GM23338 (cell line): ENCODE measurements around the gene WNT6. TPM values are rescaled to one million over a fixed set of nuclear protein-coding genes. Genes with fewer than 3 reads are reported as not detected.

Experiments
- ATAC-seq: fragments of 200-7000 bp; cut with Tn5 transposase; 3 replicates; pipeline ENCODE4 v1.9.1; 2020
- DNase-seq: peaks from one replicate; pipeline ENCODE4 v3.0.0-alpha.2; 2015; ENCODE audit warnings: low spot score
- H2AFZ ChIP-seq: fragments of 200-600 bp; sonication (generic); 2 replicates; pipeline ENCODE4 v1.8.0; 2016; ENCODE audit warnings: antibody characterized with exemption, mild to moderate bottlenecking, moderate library complexity
- H3F3A ChIP-seq: fragments of 200-600 bp; sonication (generic); replicated peaks from 2 replicates; pipeline ENCODE4 v1.8.0; 2017; ENCODE audit warnings: antibody characterized with exemption, mixed run types, low read depth
- H3K27ac ChIP-seq: fragments of 200-600 bp; sonication (generic); 2 replicates; pipeline ENCODE4 v1.6.1; 2016; ENCODE audit warnings: low read depth
- H3K27me3 ChIP-seq: fragments of 200-600 bp; sonication (generic); 2 replicates; pipeline ENCODE4 v1.8.0; 2016; ENCODE audit warnings: mild to moderate bottlenecking, mixed run types, moderate library complexity; ENCODE audit not compliant: insufficient read depth
- H3K36me3 ChIP-seq: fragments of 200-600 bp; sonication (generic); 2 replicates; pipeline ENCODE4 v1.8.0; 2016; ENCODE audit warnings: mild to moderate bottlenecking; ENCODE audit not compliant: insufficient read depth
- H3K4me1 ChIP-seq: fragments of 200-600 bp; sonication (generic); 2 replicates; pipeline ENCODE4 v1.8.0; 2016; ENCODE audit warnings: mild to moderate bottlenecking, moderate library complexity; ENCODE audit not compliant: insufficient read depth
- H3K4me2 ChIP-seq: fragments of 200-600 bp; sonication (generic); 2 replicates; pipeline ENCODE4 v1.7.1; 2017; ENCODE audit warnings: mixed run types
- H3K4me3 ChIP-seq: fragments of 200-600 bp; sonication (generic); 2 replicates; pipeline ENCODE4 v1.6.1; 2016; ENCODE audit warnings: mixed run types
- H3K79me2 ChIP-seq: fragments of 200-600 bp; sonication (generic); replicated peaks from 2 replicates; pipeline ENCODE4 v1.8.0; 2017; ENCODE audit warnings: mild to moderate bottlenecking; ENCODE audit not compliant: insufficient read depth
- H3K9me2 ChIP-seq: fragments of 200-600 bp; sonication (generic); 2 replicates; pipeline ENCODE4 v1.8.0; 2017; ENCODE audit not compliant: insufficient read depth
- H4K20me1 ChIP-seq: fragments of 200-600 bp; sonication (generic); replicated peaks from 2 replicates; pipeline ENCODE4 v1.8.0; 2017; ENCODE audit warnings: mild to moderate bottlenecking; ENCODE audit not compliant: insufficient read depth
- H3K27ac Mint-ChIP-seq: 2 replicates; pipeline ENCODE4 v1.8.0; 2020; ENCODE audit warnings: inconsistent platforms, mild to moderate bottlenecking, moderate library complexity, mixed read lengths
- H3K27me3 Mint-ChIP-seq: 3 replicates; pipeline ENCODE4 v1.8.0; 2022; ENCODE audit warnings: low read depth, mild to moderate bottlenecking, moderate library complexity, mixed read lengths, inconsistent platforms; ENCODE audit not compliant: insufficient read depth, poor library complexity
- H3K36me3 Mint-ChIP-seq: 3 replicates; pipeline ENCODE4 v1.8.0; 2021; ENCODE audit warnings: low read depth, mild to moderate bottlenecking, inconsistent platforms, moderate library complexity, mixed read lengths
- H3K4me1 Mint-ChIP-seq: 3 replicates; pipeline ENCODE4 v1.8.0; 2020; ENCODE audit warnings: mild to moderate bottlenecking, inconsistent platforms, mixed read lengths
- H3K4me3 Mint-ChIP-seq: 3 replicates; pipeline ENCODE4 v1.8.0; 2021; ENCODE audit warnings: moderate library complexity, mild to moderate bottlenecking, inconsistent platforms, mixed read lengths
- H3K9me3 Mint-ChIP-seq: 3 replicates; pipeline ENCODE4 v1.8.0; 2020; ENCODE audit warnings: moderate library complexity, mild to moderate bottlenecking, inconsistent platforms, mixed read lengths
- EZH2 ChIP-seq: fragments of 200-600 bp; sonication (generic); IDR thresholded peaks from one replicate; pipeline ENCODE4 v1.8.0; 2017; ENCODE audit warnings: antibody characterized with exemption, mild to moderate bottlenecking, low read depth; ENCODE audit not compliant: unreplicated experiment
- NANOG ChIP-seq: IDR thresholded peaks from 2 replicates; pipeline ENCODE4 v1.6.1; 2016; ENCODE audit warnings: antibody characterized with exemption, borderline replicate concordance
- POLR2AphosphoS5 ChIP-seq: IDR thresholded peaks from 2 replicates; pipeline ENCODE4 v1.6.1; 2016; ENCODE audit warnings: antibody characterized with exemption, low read depth
- STAT1 ChIP-seq: IDR thresholded peaks from one replicate; pipeline ENCODE4 v1.6.1; 2016; ENCODE audit warnings: antibody characterized with exemption; ENCODE audit not compliant: unreplicated experiment
- ZNF331 ChIP-seq: fragments of 250-450 bp; sonication (Bioruptor Pico); IDR thresholded peaks from 2 replicates; pipeline ENCODE4 v1.5.0; 2020; ENCODE audit warnings: low read depth, mild to moderate bottlenecking, moderate library complexity
- ZNF462 ChIP-seq: fragments of 250-450 bp; sonication (Bioruptor Pico); IDR thresholded peaks from 2 replicates; pipeline ENCODE4 v1.5.0; 2020; ENCODE audit warnings: mild to moderate bottlenecking, moderate library complexity
- polyA plus RNA-seq: library from polyadenylated mRNA; unstranded; fragments of >200 nt; fragmentation: Nextera tagmentation; extraction: Ambion mirVana; gene quantifications from 2 replicates; pipeline ENCODE4 v1.2.1, GENCODE V29; 2016
- total RNA-seq: library from RNA; depleted of rRNA; stranded (reverse); fragments of >200 nt; shearing (Covaris generic); gene quantifications from 2 replicates; pipeline ENCODE4 v1.2.3, GENCODE V29; 2014
- TF ChIP-seq, protein P1 (sequence below): IDR thresholded peaks from one replicate; pipeline ENCODE4 v1.6.1; 2018; ENCODE audit warnings: antibody characterized with exemption; ENCODE audit not compliant: unreplicated experiment
- TF ChIP-seq, protein P2 (sequence below), 2 experiments: fragments of 200-600 bp in 1 of 2; sonication (generic) in 1 of 2; conservative IDR thresholded peaks; 2 replicates each; pipeline versions ENCODE4 v1.5.1 to v1.6.1; 2016 to 2017; ENCODE audit warnings: antibody characterized with exemption in 2 of 2, low read depth in 2 of 2, mild to moderate bottlenecking in 2 of 2, moderate library complexity in 1 of 2
- TF ChIP-seq, protein P3 (sequence below): IDR thresholded peaks from 2 replicates; pipeline ENCODE4 v1.6.1; 2016; ENCODE audit warnings: antibody characterized with exemption

Gene WNT6
- total and polyA plus RNA-seq, 2 experiments from 2014 or later: not detected

DNA sequence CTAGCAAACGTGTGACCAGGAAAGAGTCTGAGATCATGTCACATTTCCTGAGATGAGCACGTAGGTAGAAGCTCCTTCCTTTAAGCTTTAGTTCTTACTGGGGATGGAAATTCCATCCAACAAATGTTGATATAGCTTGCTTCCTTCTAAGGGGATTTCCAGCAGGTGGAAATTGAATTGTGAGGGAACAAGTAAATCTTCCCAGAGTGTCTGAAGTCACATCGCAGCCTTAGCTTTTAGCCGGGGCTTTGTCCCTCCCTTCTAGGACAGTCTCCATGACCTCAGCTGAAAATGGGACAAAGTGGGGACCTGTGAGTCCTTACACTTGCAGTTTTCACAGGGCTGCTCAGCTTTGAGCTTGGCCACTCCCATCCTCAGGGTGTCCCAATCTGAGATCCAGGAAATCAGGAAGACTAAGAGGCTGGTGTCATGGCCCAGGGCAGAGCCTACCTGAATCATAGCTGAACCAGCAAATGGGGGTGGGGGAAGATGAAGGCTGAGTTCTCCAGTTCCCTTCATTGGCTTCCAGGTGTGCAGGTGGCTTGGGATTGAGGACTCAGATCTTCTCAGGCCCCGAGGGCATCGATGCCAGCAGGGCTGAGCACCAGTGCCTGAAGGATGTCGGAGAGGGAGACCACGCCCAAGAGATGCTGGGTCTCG, 36.3 kb upstream of the WNT6 start:
- Histone ChIP-seq H4K20me1 (no peaks in the 10 kb centered on the region), H3K9me2 (no peaks in the 10 kb centered on the region), H3K4me1 (no peaks in the 10 kb centered on the region), H3K4me2 (no peak overlapping the region), H3K36me3 (no peaks in the 10 kb centered on the region), H2AFZ (no peak overlapping the region), H3K27me3 (no peaks in the 10 kb centered on the region), H3K4me3 (no peak overlapping the region), H3F3A (no peaks in the 10 kb centered on the region), H3K27ac (no peak overlapping the region), H3K79me2 (no peaks in the 10 kb centered on the region)
- ATAC-seq (no peak), DNase-seq (no peak)
- H3K4me3 Mint-ChIP-seq: no peak overlapping the region
- H3K27me3 Mint-ChIP-seq: peaks cover 5% of the 10 kb centered on the region
- TF ChIP-seq, protein P1, sequence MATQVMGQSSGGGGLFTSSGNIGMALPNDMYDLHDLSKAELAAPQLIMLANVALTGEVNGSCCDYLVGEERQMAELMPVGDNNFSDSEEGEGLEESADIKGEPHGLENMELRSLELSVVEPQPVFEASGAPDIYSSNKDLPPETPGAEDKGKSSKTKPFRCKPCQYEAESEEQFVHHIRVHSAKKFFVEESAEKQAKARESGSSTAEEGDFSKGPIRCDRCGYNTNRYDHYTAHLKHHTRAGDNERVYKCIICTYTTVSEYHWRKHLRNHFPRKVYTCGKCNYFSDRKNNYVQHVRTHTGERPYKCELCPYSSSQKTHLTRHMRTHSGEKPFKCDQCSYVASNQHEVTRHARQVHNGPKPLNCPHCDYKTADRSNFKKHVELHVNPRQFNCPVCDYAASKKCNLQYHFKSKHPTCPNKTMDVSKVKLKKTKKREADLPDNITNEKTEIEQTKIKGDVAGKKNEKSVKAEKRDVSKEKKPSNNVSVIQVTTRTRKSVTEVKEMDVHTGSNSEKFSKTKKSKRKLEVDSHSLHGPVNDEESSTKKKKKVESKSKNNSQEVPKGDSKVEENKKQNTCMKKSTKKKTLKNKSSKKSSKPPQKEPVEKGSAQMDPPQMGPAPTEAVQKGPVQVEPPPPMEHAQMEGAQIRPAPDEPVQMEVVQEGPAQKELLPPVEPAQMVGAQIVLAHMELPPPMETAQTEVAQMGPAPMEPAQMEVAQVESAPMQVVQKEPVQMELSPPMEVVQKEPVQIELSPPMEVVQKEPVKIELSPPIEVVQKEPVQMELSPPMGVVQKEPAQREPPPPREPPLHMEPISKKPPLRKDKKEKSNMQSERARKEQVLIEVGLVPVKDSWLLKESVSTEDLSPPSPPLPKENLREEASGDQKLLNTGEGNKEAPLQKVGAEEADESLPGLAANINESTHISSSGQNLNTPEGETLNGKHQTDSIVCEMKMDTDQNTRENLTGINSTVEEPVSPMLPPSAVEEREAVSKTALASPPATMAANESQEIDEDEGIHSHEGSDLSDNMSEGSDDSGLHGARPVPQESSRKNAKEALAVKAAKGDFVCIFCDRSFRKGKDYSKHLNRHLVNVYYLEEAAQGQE: no peak
- TF ChIP-seq, protein P2, sequence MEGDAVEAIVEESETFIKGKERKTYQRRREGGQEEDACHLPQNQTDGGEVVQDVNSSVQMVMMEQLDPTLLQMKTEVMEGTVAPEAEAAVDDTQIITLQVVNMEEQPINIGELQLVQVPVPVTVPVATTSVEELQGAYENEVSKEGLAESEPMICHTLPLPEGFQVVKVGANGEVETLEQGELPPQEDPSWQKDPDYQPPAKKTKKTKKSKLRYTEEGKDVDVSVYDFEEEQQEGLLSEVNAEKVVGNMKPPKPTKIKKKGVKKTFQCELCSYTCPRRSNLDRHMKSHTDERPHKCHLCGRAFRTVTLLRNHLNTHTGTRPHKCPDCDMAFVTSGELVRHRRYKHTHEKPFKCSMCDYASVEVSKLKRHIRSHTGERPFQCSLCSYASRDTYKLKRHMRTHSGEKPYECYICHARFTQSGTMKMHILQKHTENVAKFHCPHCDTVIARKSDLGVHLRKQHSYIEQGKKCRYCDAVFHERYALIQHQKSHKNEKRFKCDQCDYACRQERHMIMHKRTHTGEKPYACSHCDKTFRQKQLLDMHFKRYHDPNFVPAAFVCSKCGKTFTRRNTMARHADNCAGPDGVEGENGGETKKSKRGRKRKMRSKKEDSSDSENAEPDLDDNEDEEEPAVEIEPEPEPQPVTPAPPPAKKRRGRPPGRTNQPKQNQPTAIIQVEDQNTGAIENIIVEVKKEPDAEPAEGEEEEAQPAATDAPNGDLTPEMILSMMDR (conservative IDR thresholded peaks at IDR 0.05; ENCODE audit: low read depth in 2 of 2): no peak
- TF ChIP-seq ZNF331 (no peak), EZH2 (no peak), POLR2AphosphoS5 (no peak), ZNF462 (no peak), NANOG (no peak), STAT1 (no peak)
- TF ChIP-seq, protein P3, sequence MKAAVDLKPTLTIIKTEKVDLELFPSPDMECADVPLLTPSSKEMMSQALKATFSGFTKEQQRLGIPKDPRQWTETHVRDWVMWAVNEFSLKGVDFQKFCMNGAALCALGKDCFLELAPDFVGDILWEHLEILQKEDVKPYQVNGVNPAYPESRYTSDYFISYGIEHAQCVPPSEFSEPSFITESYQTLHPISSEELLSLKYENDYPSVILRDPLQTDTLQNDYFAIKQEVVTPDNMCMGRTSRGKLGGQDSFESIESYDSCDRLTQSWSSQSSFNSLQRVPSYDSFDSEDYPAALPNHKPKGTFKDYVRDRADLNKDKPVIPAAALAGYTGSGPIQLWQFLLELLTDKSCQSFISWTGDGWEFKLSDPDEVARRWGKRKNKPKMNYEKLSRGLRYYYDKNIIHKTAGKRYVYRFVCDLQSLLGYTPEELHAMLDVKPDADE: no peak
- no peaks in the 10 kb centered on the region for H3K36me3 Mint-ChIP-seq
- no peak overlapping the region for H3K27ac Mint-ChIP-seq
- H3K4me1 Mint-ChIP-seq: peaks cover 13% of the 10 kb centered on the region
- no peaks in the 10 kb centered on the region for H3K9me3 Mint-ChIP-seq
